ENCODE results near the gene RPUSD1. TPM values are rescaled to one million over a fixed set of nuclear protein-coding genes. Genes with fewer than 3 reads are reported as not detected.

RPUSD1 gene
- total and polyA plus RNA-seq, 9 donors = 11.1 to 18.6 (median 15.4) TPM; not detected in 1

GRCh38 chr16:808085-808386 is 19.9 kb upstream of the RPUSD1 start:
- H3K27me3 ChIP-seq = no peaks in the 10 kb centered on the region
- no peaks in the 10 kb centered on the region for H3K36me3 ChIP-seq
- H3K9me3 ChIP-seq = peaks cover 0 to 5% of the 10 kb centered on the region in 2 donors
- TF ChIP-seq, protein P1, sequence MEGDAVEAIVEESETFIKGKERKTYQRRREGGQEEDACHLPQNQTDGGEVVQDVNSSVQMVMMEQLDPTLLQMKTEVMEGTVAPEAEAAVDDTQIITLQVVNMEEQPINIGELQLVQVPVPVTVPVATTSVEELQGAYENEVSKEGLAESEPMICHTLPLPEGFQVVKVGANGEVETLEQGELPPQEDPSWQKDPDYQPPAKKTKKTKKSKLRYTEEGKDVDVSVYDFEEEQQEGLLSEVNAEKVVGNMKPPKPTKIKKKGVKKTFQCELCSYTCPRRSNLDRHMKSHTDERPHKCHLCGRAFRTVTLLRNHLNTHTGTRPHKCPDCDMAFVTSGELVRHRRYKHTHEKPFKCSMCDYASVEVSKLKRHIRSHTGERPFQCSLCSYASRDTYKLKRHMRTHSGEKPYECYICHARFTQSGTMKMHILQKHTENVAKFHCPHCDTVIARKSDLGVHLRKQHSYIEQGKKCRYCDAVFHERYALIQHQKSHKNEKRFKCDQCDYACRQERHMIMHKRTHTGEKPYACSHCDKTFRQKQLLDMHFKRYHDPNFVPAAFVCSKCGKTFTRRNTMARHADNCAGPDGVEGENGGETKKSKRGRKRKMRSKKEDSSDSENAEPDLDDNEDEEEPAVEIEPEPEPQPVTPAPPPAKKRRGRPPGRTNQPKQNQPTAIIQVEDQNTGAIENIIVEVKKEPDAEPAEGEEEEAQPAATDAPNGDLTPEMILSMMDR (IDR thresholded peaks at IDR 0.05) = no peak
- TF ChIP-seq EP300 (IDR thresholded peaks at IDR 0.05) (no peak), POLR2A (IDR thresholded peaks at IDR 0.05) (no peak)
- peaks cover 7% of the 10 kb centered on the region for H3K4me1 ChIP-seq (ENCODE audit: insufficient read depth)
- no peak for DNase-seq
- peak overlapping the region; percentile 82 for H3K4me3 ChIP-seq
- intact Hi-C loops (cut with DNase I) = no loop called here
- WGBS, 3 donors = 4 to 28% (median 25%) methylated on average over 18 to 19 of the region's 19 CpGs
- no peak overlapping the region for H3K27ac ChIP-seq

GRCh38 chr16:807347-808084 is 19.3 kb upstream of the RPUSD1 start:
- no peak for TF ChIP-seq EP300 (IDR thresholded peaks at IDR 0.05)
- TF ChIP-seq POLR2A (IDR thresholded peaks at IDR 0.05) = peak; percentile 56
- TF ChIP-seq, protein P1 (IDR thresholded peaks at IDR 0.05) = peak in 1 of 3 donors; percentile 16
- H3K27ac ChIP-seq = peak overlapping the region in 1 of 2 donors; percentile 69
- intact Hi-C loops (cut with DNase I) = no loop called here
- peak overlapping the region; percentile 82 for H3K4me3 ChIP-seq
- H3K9me3 ChIP-seq = peaks cover 0 to 5% of the 10 kb centered on the region in 2 donors
- peak; percentile 89 to 96 (median 93) for DNase-seq
- H3K27me3 ChIP-seq = no peaks in the 10 kb centered on the region
- peaks cover 7% of the 10 kb centered on the region for H3K4me1 ChIP-seq (ENCODE audit: insufficient read depth)
- H3K36me3 ChIP-seq = no peaks in the 10 kb centered on the region
- 0 to 30% (median 6%) methylated on average over 48 to 80 of the region's 80 CpGs for WGBS, 3 donors

GRCh38 chr16:805474-805873 is 17.3 kb upstream of the RPUSD1 start:
- intact Hi-C loops (cut with DNase I) = no loop called here
- 70 to 84% (median 74%) methylated on average over 10 to 17 of the region's 17 CpGs for WGBS, 3 donors
- no peak for DNase-seq
- peaks cover 6% of the 10 kb centered on the region for H3K27me3 ChIP-seq
- no peak overlapping the region for H3K27ac ChIP-seq
- no peak for TF ChIP-seq EP300 (IDR thresholded peaks at IDR 0.05)
- TF ChIP-seq, protein P1 (IDR thresholded peaks at IDR 0.05) = no peak
- no peak for TF ChIP-seq POLR2A (IDR thresholded peaks at IDR 0.05)
- H3K4me1 ChIP-seq (ENCODE audit: insufficient read depth) = peaks cover 7% of the 10 kb centered on the region
- H3K4me3 ChIP-seq = no peak overlapping the region
- H3K36me3 ChIP-seq = no peaks in the 10 kb centered on the region
- no peaks in the 10 kb centered on the region for H3K9me3 ChIP-seq

- no peak overlapping the region for H3K27ac ChIP-seq
- TF ChIP-seq EP300 (IDR thresholded peaks at IDR 0.05) (no peak), POLR2A (IDR thresholded peaks at IDR 0.05) (no peak)
- TF ChIP-seq, protein P1 (IDR thresholded peaks at IDR 0.05) = no peak
- intact Hi-C loops (cut with DNase I) = no loop called here
- peaks cover 9% of the 10 kb centered on the region for H3K27me3 ChIP-seq
- H3K9me3 ChIP-seq = no peaks in the 10 kb centered on the region
- DNase-seq = no peak
- H3K4me3 ChIP-seq = no peak overlapping the region
- H3K36me3 ChIP-seq = no peaks in the 10 kb centered on the region
- peaks cover 7% of the 10 kb centered on the region for H3K4me1 ChIP-seq (ENCODE audit: insufficient read depth)
- 36 to 49% (median 47%) methylated on average over 33 of the region's 33 CpGs for WGBS, 3 donors
These were observed 16.2 kb upstream of the RPUSD1 start for GRCh38 chr16:804193-805048.
